Mucosa of descending colon (tissue), 3 donors: Measurements from ENCODE around the gene LPGAT1. TPM values are rescaled to one million over a fixed set of nuclear protein-coding genes. Genes with fewer than 3 reads are reported as not detected.
A peak's percentile ranks its signal among the peaks of the same experiment; 100 is the strongest.

Source experiments
- ATAC-seq: fragments of 200-7000 bp; cut with Tn5 transposase; one replicate; pipeline ENCODE4 v1.9.1; 2020; ENCODE audit warnings: mild to moderate bottlenecking, moderate library complexity
- DNase-seq, 3 donors: peaks; one replicate each; pipeline ENCODE4 v3.0.0-alpha.2; 2020
- H3K36me3 ChIP-seq: fragments of 200-600 bp; one replicate; pipeline ENCODE4 v1.8.0; 2021; ENCODE audit warnings: low read depth, mild to moderate bottlenecking
- H3K4me1 ChIP-seq: fragments of 200-600 bp; one replicate; pipeline ENCODE4 v1.8.0; 2021; ENCODE audit warnings: low read depth, mild to moderate bottlenecking
- H3K4me3 ChIP-seq: fragments of 200-600 bp; one replicate; pipeline ENCODE4 v1.8.0; 2021; ENCODE audit warnings: mild to moderate bottlenecking
- H3K9me3 ChIP-seq: fragments of 200-600 bp; one replicate; pipeline ENCODE4 v1.8.0; 2021; ENCODE audit warnings: mild to moderate bottlenecking
- CTCF ChIP-seq: fragments of 200-600 bp; IDR thresholded peaks from one replicate; pipeline ENCODE4 v1.8.0; 2022; ENCODE audit warnings: antibody characterized with exemption, mild to moderate bottlenecking
- intact Hi-C, 2 donors: fragments of 100-400 bp; cut with DNase I in 1 of 2; cut with micrococcal nuclease in 1 of 2; formaldehyde crosslinking; loops; one replicate each; pipeline versions ENCODE4 v1.11.0 to v1.11.1; 2022; cut with DNase I, micrococcal nuclease
- total RNA-seq, 3 donors: library from RNA; stranded (reverse); fragmentation: NEBNext Ultra II Directional in 2 of 3; extraction: Animal tissue kit (Norgen Biotek cat#: 25700) in 2 of 3; gene quantifications; one replicate each; pipeline versions ENCODE4 v1.2.1 to v1.2.4, GENCODE V29; 2021 to 2023
- donor health status: DM: no; HTN: no; CAD: no; lungs with moderate emphysema.
- donor health status: DM: no; HTN: no; CAD: no.
- donor health status: DM: no; HTN: yes; CAD: no.

The LPGAT1 gene
- total RNA-seq, 3 donors from 2014 or later = 27.5 to 42.1 (median 34.2) TPM

- DNase-seq = no peak
- Histone ChIP-seq H3K9me3 (no peaks in the 10 kb centered on the region), H3K4me1 (peaks cover 9% of the 10 kb centered on the region), H3K36me3 (no peaks in the 10 kb centered on the region), H3K4me3 (no peak overlapping the region)
- intact Hi-C loops = no loop called here
- peak; percentile 49 for ATAC-seq
- TF ChIP-seq CTCF = no peak
Observed at GRCh38 chr1:211735208-211736170, 95.1 kb downstream of the LPGAT1 start.

DNA sequence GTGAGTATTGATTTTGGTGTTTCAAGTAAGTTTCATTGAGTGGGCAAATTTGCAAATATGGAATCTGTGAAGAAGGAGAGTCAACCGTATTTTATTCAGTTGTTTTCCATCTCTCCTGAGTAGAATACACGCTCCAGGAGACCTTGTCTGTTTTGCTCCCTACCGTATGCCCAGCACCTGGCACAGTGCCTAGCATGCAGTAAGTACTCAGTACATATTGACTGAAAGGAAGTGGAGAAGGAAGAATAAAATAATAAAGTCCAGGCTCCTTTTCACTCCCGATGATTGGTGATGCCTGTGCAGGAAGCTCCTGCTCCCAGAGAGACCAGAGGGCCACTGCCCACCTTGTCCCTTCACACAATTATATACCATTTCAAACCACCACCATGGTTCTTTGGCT lies 95.8 kb downstream of the LPGAT1 start:
- no peak for TF ChIP-seq CTCF
- H3K4me1 ChIP-seq = peaks cover 9% of the 10 kb centered on the region
- DNase-seq (peak; percentile 75 to 81 (median 80)), ATAC-seq (peak; percentile 86)
- no peak overlapping the region for H3K4me3 ChIP-seq
- intact Hi-C loops = no loop called here
- H3K36me3 ChIP-seq = no peaks in the 10 kb centered on the region
- no peaks in the 10 kb centered on the region for H3K9me3 ChIP-seq

GRCh38 chr1:211734359-211734758 lies 96.2 kb downstream of the LPGAT1 start:
- ATAC-seq (peak; percentile 67), DNase-seq (no peak)
- intact Hi-C loops = no loop called here
- TF ChIP-seq CTCF = no peak
- Histone ChIP-seq H3K36me3 (no peaks in the 10 kb centered on the region), H3K9me3 (no peaks in the 10 kb centered on the region), H3K4me1 (peaks cover 9% of the 10 kb centered on the region), H3K4me3 (no peak overlapping the region)

DNA sequence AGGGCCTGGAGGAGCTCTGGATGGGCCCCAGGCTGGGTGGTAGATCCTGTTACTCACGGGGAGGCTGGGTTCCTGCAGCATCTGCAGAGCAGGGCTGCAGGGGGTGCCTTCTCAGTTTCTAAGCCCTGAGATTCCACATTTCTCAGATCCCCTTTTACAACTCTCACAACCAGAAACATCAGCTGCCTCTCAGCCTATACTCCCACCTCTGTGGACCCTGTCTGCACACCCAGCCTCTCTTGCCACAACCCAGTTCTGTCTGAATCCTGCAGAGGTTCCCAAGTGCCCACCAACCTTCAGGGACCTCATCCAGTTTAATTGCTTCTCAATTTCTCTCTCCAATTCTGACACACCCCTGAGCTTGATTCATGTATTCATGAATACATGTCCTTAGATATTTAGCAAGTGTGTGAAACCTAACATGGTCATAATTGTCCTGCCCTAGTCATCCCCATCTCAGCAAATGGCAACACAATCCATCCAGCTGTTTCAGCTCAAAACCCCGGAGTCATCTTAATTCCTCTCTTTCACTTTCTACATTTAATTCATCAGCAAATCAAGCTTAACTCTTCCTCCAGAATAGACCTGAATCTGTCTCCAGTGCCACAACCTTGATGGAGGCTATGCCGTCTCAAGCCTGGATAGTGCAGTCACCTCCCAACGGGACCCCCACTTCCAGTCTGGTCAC lies 98.1 kb downstream of the LPGAT1 start:
- ATAC-seq = no peak
- intact Hi-C loops = no loop called here

More for the DNA sequence above, 98.1 kb downstream of the LPGAT1 start:
- H3K36me3 ChIP-seq = no peaks in the 10 kb centered on the region
- no peaks in the 10 kb centered on the region for H3K9me3 ChIP-seq
- H3K4me1 ChIP-seq = peaks cover 9% of the 10 kb centered on the region
- DNase-seq = no peak
- no peak overlapping the region for H3K4me3 ChIP-seq
- TF ChIP-seq CTCF = no peak
